Measurements from ENCODE around the gene EML1.

The EML1 gene

DNA sequence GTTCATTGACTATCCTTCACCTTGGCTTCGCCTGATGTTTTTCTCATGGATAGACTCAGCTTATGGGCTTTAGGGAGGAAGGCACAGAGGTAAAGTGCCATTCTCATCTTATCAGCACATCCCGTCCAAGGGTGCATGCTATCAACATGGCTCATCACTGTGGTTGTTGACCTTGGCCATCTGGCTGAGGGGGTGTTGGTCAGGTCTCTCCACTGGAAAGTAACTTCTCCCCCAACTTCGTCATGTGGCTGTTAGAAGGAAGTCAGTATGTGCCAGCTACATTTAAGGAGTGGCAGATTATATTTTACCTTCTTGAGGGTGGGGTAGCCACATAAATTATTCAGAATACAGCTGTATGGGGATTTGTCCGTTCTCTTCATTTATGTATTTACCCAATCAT is 68.9 kb downstream of the EML1 start:
- DNase-seq (ENCODE audit: extremely low read depth in 1 of 2, low read depth in 1 of 2), result no peak

DNA sequence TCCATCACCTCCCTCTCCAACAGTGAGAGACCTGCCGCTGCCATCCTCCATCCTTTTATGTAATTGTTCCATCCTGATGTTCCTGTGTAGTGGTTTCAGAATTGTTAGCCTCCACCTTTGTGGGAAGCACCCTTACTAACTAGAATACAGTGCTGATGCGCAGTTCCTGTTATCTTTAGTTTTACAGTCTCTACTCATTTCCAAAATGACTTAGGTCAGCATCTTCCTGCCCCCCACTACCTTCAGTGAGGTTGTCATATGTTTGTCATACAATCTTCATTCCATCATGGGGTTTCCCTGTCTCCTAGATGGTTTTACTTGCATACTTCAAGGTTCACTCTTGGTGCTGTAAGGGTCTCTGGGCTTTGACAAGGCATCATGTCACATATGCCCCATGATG is 69.8 kb downstream of the EML1 start:
- DNase-seq (ENCODE audit: extremely low read depth in 1 of 2, low read depth in 1 of 2), result no peak

DNA sequence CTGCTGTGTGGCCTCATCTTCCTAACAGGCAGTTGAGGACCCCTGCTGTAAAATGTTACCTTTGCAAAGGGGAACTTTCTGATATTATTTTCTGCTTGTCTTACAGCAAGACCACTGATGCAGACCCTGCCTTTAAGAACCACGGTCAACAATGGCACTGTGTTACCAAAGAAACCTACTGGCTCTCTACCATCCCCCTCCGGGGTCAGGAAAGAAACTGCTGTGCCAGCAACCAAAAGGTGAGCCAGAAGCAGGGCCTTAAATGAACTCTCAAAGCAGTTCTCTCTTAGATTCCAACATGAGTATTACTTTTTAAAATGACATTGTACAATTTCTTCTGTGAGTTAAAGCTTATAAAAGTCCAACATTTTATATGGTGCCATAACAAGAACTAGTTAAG is 72.2 kb downstream of the EML1 start:
- no peak for DNase-seq (ENCODE audit: extremely low read depth in 1 of 2, low read depth in 1 of 2)

- DNase-seq (ENCODE audit: extremely low read depth in 1 of 2, low read depth in 1 of 2), result no peak
These were observed 77.4 kb downstream of the EML1 start for GRCh38 chr14:99870617-99871016.

DNA sequence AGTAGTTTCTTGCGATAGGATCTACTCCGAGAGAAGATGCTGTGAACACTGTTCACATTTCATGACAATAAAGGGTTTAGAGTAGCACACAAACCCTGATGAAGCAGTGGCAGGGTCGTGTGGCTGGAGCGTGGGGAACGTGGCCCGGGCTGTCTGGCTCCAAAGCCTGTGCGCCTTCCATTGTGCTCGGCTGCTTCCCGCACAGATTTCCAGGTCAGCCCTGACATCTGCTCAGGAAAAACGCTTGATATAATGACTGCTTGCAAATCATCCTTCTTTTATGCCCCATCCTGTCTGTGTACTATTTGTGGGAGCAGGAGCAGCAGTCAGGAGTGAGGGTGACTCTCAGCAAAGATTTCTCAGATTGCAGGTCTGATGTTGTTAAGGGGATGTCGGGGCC is 78.6 kb downstream of the EML1 start:
- no peak for DNase-seq (ENCODE audit: extremely low read depth in 1 of 2, low read depth in 1 of 2)

GRCh38 chr14:99872786-99873440 is 79.7 kb downstream of the EML1 start:
- no peak for DNase-seq (ENCODE audit: extremely low read depth in 1 of 2, low read depth in 1 of 2)

GRCh38 chr14:99873653-99874052 is 80.4 kb downstream of the EML1 start:
- DNase-seq (ENCODE audit: extremely low read depth in 1 of 2, low read depth in 1 of 2), result no peak

DNA sequence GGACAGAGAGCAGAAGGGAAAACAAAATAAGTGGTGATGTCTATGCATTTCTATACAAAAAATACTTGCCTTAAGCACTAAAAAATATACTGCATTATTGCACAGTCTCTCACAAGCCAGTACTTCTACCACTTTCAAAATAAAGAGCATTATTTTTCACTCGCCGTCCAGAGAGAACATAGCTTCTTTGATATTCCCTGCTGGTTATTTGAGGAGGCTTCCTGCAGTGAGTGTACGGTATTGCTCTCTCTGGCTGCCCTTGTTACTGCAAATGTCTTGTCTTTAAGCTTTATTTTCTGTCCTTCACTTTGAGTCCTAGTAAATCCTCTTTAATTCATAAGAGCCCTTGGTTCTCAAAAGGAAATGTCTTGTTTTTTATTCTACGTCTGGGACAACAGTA is 81.1 kb downstream of the EML1 start:
- DNase-seq (ENCODE audit: extremely low read depth in 1 of 2, low read depth in 1 of 2), result no peak

DNA sequence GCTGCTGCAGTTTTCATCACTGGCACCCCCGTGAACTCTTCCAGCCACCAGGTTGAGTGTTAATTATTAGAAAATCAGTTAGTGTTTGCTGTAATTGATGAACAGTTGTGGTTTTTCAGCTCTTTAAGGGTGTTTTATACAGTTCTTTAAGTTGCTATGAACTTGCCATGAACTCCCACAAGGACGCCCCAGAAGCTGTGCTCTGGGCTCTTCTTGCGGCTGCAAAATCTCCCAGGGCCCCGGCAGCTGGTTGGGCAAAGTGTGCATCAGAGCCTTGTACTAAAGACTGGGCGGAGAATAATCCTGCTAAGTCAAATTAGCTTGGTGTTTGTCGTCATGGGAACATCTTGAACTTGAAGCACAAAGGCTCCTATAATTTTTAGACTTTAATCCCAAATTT is 82.2 kb downstream of the EML1 start:
- DNase-seq (ENCODE audit: extremely low read depth in 1 of 2, low read depth in 1 of 2), result no peak

GRCh38 chr14:99875836-99876235 is 82.6 kb downstream of the EML1 start:
- no peak for DNase-seq (ENCODE audit: extremely low read depth in 1 of 2, low read depth in 1 of 2)

GRCh38 chr14:99876406-99876805 is 83.2 kb downstream of the EML1 start:
- DNase-seq (ENCODE audit: extremely low read depth in 1 of 2, low read depth in 1 of 2), result no peak

GRCh38 chr14:99878563-99878962 is 85.3 kb downstream of the EML1 start:
- no peak for DNase-seq (ENCODE audit: extremely low read depth in 1 of 2, low read depth in 1 of 2)

GRCh38 chr14:99879401-99880295 is 86.4 kb downstream of the EML1 start:
- no peak for DNase-seq (ENCODE audit: extremely low read depth in 1 of 2, low read depth in 1 of 2)

DNA sequence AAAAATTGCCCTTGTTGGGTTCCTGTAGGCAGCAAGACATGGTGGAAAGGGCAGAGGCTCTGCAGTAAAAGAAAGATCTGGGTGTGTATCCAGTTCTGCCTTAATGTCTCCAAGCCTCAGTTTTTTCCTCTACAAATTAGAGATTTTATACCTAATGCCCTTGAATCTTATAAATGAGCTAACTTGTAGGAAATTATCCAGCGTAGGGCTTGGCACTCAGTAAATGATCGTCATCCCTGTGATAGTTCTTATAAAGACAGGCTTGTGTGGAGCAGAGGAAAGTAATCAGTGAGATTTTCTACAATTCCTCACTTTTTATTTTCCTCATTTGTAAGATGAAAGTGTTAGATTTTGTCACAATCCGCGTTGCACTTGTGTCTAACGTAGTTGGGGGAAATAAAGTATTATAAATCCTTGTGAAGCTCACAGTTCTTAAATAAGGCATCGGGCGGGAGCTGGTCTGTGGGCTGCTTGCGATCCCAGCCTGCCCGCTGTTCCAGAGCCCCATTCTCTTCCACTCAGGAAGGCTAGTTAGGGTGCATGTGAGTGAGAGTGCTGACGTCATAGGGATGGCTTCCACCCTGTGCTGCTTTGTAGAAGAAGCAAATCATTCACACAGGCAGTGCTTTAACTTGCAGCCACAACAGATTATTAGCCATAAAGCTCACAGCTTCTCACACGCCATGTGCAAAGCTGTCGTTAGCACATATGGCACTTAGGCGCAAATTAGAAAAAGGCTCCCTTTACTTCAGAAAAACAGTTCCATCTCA is 87.6 kb downstream of the EML1 start:
- no peak for DNase-seq (ENCODE audit: extremely low read depth in 1 of 2, low read depth in 1 of 2)

DNA sequence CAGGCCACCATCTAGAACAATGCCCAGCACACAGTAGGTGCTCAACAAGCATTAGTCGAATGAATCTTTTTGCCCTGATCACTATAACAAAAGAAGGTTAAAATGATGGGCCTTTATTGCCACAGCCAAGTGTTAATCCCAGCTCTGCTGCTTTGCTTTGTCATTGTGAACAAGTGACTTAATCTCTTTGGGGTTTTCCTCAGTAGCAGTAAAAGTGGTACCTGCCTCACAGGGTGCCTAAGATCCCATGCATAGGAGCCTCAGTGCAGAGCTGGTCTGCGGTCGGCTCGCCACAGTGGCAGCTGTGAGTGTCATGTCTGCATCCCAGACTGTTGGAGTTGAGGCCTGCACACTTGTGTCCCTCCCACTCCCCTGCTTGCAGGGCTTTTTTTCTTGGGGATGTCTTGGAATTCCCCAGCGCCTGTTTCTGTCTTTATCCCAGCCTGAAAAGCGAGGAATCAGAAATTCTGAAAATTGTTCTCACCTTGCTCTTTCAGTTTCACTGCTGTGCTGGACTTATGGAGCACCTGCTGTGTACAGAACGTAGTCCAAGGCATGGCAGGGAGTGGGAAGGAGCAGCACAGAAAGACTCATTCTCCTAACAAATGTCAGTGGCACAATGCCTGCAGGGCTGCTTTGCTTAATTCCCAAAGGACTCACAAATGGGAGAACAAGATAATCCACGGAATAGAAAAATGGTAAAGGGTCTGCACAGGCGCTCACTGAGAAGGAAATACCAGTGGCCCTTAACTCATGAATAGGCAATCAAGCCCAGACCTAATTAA is 90.8 kb downstream of the EML1 start:
- DNase-seq (ENCODE audit: extremely low read depth in 1 of 2, low read depth in 1 of 2), result no peak

DNA sequence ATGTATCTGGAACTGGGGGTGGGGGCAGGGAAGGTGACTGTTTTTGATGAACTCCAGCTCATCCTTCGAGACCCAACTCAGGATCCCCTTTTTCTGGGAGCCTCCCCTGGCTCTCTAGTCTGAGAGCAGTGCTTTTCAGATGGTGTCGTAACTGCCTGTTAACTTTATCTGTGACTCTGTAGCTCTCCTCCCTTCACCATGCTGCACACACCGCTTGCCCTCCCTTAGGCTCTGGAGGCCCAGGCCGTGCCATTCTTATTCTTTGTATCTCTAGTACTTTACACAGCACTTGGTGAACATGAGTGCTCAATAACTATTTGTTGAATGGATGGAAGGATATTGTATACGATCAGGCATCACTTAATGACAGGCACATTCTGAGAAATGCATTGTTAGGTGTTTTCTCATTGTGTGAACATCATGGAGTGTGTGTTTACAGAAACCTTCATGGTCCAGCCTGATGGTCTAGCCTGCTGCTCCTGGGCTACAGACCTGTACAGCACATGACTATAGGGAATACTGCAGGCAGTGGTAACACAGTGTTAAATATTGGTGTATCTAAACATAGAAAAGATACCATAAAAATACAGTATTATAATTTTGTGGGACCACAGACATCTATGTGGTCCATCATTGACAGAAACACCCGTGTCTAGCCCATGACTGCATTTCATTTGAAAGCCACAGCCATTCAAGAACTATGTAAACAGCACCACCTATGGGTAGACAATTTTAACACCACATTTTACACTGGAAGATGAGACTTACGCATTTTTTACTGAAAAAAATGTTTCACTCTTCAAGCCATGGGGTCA is 91.8 kb downstream of the EML1 start:
- DNase-seq (ENCODE audit: extremely low read depth in 1 of 2, low read depth in 1 of 2), result no peak

- DNase-seq (ENCODE audit: extremely low read depth in 1 of 2, low read depth in 1 of 2), result no peak
These were observed 92.4 kb downstream of the EML1 start for GRCh38 chr14:99885649-99885958.

- no peak for DNase-seq (ENCODE audit: extremely low read depth in 1 of 2, low read depth in 1 of 2)
These were observed 94.2 kb downstream of the EML1 start for GRCh38 chr14:99887407-99887806.

GRCh38 chr14:99888149-99888548 is 94.9 kb downstream of the EML1 start:
- DNase-seq (ENCODE audit: extremely low read depth in 1 of 2, low read depth in 1 of 2), result no peak

DNA sequence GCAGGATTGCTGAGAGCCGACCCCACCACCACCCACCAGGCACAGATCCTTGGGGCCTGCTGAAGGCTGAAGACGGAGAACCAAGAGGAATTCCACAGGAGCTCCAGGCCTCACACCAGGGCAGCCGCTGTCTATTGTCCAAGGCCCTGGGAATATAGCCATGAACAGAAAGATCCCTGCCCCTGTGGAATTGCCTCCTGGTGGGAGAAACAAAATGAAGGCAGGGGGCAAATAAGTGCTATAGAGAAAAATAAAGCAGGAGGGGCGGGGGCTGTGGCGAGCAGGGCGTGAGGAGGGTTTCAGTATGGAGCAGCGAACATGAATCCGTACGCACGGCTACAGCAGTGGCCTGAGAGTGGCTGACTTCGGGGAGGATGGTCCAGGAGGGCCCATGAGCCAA is 96.1 kb downstream of the EML1 start:
- no peak for DNase-seq (ENCODE audit: extremely low read depth in 1 of 2, low read depth in 1 of 2)
